Fibroblast of lung (primary cell): ENCODE results near the gene TMTC2.

Experiments
- EZH2 ChIP-seq: IDR thresholded peaks from 2 replicates; pipeline ENCODE4 v1.5.1; 2012; ENCODE audit warnings: low read length, control low read depth, mild to moderate bottlenecking; ENCODE audit errors: missing control alignments
- TF ChIP-seq, protein P1 (sequence below), 2 donors: IDR thresholded peaks in 1 of 2; conservative IDR thresholded peaks in 1 of 2; 1 replicate in 1 of 2; 2 replicates in 1 of 2; pipeline ENCODE4 v1.5.1; 2011 to 2012; ENCODE audit warnings: low read length in 2 of 2, control low read depth in 1 of 2, inconsistent platforms in 1 of 2, low read depth in 1 of 2, mild to moderate bottlenecking in 1 of 2

DNA sequence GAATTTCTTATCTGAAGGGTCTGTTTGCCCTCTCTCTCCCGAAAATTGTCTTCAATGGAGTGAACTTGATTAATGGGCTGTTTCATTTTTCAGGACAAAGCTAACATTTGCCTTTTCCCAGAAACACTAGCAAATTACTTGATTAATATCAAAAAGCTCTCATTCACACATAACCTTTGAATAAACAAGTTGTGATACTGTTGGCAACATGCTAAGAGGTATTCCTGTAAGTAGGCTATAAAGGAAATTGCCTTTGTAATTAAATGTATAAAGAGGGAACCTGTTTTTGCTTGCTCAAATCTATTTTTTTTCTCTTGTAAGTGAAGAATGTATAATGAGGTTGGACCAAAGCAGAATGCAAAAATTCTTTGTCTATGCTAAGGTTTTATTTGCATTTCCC, 457.2 kb downstream of the TMTC2 start:
- TF ChIP-seq, protein P1, sequence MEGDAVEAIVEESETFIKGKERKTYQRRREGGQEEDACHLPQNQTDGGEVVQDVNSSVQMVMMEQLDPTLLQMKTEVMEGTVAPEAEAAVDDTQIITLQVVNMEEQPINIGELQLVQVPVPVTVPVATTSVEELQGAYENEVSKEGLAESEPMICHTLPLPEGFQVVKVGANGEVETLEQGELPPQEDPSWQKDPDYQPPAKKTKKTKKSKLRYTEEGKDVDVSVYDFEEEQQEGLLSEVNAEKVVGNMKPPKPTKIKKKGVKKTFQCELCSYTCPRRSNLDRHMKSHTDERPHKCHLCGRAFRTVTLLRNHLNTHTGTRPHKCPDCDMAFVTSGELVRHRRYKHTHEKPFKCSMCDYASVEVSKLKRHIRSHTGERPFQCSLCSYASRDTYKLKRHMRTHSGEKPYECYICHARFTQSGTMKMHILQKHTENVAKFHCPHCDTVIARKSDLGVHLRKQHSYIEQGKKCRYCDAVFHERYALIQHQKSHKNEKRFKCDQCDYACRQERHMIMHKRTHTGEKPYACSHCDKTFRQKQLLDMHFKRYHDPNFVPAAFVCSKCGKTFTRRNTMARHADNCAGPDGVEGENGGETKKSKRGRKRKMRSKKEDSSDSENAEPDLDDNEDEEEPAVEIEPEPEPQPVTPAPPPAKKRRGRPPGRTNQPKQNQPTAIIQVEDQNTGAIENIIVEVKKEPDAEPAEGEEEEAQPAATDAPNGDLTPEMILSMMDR (conservative IDR thresholded peaks at IDR 0.05 in 1 of 2, IDR thresholded peaks at IDR 0.05 in 1 of 2; ENCODE audit: low read depth in 1 of 2, low read length in 2 of 2) = no peak
- TF ChIP-seq EZH2 = no peak
